Cardiac ventricle fibroblast (primary cell): ENCODE data around the gene CHD5. TPM values are rescaled to one million over a fixed set of nuclear protein-coding genes. Genes with fewer than 3 reads are reported as not detected.

ENCODE experiments used
- total RNA-seq: library from RNA; depleted of rRNA; stranded (reverse); fragments of >200 nt; gene quantifications from 2 replicates; pipeline ENCODE4 v1.2.3, GENCODE V29; 2015

CHD5 gene
- total RNA-seq, result 0.44 and 5.3 TPM in 2 replicates

DNA sequence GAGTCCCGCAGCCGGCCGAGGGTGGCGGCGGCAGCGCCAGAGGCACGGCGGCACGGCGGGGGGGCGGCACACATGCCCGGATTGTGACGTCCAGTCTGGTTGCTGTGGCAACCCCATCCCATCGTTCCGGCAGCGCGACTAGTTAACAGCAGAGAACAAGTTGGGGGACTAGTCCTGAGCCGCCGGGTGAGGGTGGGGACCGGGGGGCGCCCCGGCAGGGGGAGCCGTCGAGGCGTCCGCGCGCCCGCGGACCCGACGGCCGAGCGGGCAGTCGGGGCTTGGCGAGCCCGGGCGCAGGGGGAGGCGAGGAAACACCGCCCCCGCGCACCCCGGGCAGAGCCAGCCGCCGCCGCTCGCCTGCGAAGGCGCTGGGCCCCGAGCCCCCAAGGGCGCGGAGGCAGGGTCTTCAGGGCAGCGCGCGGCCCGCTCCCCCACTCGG, at the start of gene CHD5:
CHD5 (minus strand) TSS at position 54 of the 439 bp plus-strand sequence. CDS start 298 bp downstream, outside the sequence.

DNA sequence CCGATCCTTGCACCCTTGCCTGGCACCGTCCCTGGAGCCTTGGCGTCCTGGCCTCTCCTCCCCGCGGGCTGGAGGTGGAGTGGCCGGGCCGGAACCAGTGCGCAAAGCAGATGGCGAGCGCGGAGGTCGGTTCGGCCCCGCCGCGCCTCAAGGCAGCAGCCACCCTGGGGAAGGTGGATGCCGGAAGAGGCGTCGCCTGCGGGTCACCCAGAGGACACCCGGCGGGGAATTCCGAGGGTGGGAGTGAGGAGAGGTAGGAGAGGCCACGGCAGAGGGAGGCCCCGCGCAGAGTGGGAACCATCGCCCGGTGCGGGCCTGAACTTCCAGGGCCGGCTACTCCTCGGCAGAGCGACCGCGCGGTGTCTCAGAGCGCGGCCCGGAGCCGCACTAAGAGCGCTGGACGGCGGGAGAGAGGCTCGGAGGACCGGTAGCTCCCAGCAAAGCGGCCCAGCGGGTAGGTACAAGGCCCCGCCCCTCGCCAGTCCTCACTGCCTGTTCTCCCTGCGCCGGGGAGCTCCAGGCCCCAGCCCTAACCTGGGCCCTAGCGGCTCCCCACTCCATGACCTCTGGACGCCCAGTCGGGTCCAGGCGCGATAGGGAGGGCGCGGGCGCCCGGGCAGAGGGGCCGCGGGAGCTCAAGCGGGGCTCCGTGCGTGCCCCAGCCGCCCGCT, 25.9 kb upstream of the CHD5 start, which contains the start of gene RNF207:
RNF207 (plus strand) TSS at position 271 of the 671 bp plus-strand sequence. CDS start 417 bp downstream, outside the sequence.

DNA sequence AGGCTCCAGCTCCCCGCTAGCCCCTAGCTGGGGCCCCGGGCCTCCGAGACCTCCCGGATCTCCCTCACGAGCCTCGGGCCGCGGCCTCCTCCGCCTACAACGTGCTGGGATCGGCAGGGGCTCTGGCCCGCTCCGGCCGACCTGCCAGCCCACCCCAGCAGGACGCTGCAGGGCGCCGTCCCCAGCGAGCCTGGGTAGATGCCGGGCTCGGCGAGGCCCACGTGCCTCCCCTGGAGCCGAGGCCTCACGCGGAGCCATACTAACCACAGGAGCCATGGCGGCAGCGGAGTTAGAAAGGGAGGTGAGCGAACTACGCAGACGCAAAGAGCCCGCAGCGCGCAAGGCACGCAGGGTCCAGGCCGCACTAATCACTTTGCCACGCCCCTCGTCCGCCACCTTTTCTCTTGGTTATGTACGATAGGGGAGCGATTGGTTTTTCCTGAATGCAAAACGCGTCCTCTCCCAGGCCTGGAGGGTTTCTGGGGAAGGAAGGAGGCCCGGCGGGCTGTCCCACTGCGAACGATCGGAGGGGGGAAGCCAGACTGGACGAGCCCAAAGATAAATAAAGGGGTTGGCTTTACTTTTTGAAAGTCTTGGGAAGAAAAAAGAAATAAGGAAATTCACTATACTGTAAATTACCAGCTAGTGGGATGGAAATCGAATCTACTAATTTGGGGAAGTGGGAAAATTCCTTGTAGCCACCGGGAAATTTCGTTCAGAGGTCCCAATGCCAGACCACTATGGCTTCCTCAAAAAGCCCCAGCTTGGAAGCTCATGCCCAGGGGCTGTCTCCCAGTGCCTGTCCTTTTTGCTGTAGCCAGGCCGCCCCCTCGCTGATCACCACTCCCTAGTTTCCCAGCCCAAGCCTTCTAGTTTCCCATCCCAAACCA, 19.4 kb upstream of the CHD5 start, which contains the start of gene RPL22:
RPL22 (minus strand) TSS at position 298 of the 890 bp plus-strand sequence; CDS start at position 276, 22 bp downstream.

Other genes starting within 250 kb of the CHD5 start
- 9.7 and 12.0 TPM in 2 replicates for gene NPHP4, start 187.9 kb downstream of the CHD5 start, total RNA-seq
- gene KCNAB2, start 134.4 kb downstream of the CHD5 start, total RNA-seq, result 3.8 and 5.9 TPM in 2 replicates
- 184 and 211 TPM in 2 replicates for gene RPL22, start 19.3 kb upstream of the CHD5 start, total RNA-seq
- 1.4 and 1.8 TPM in 2 replicates for gene RNF207, start 25.8 kb upstream of the CHD5 start, total RNA-seq
- 40.4 and 48.2 TPM in 2 replicates for gene ICMT, start 55.6 kb upstream of the CHD5 start, total RNA-seq
- gene HES3, start 63.9 kb upstream of the CHD5 start, total RNA-seq, result not detected in 2 replicates
- 13.0 and 14.0 TPM in 2 replicates for gene GPR153, start 80.8 kb upstream of the CHD5 start, total RNA-seq
- 7.2 and 8.6 TPM in 2 replicates for gene ACOT7, start 213.4 kb upstream of the CHD5 start, total RNA-seq
- gene HES2, start 239.6 kb upstream of the CHD5 start, total RNA-seq, result 0.19 TPM in 1 of 2 replicates, not detected in the other
- gene ESPN, start 244.5 kb upstream of the CHD5 start, total RNA-seq, result 0.12 TPM in 1 of 2 replicates, not detected in the other